GM10266 (cell line): Measurements from ENCODE around the gene GCSAML.
"Not testable (repeated sequence)": the region's sequence is repeated elsewhere in the genome, so short reads cannot be mapped to it uniquely, and the experiment has no call there.

Source experiments
- DNase-seq: peaks from one replicate; pipeline ENCODE4 v3.0.0; 2012; ENCODE audit errors: extremely low spot score
- CTCF ChIP-seq: IDR thresholded peaks from 2 replicates; pipeline ENCODE4 v1.5.1; 2012; ENCODE audit warnings: mild to moderate bottlenecking, low read depth; ENCODE audit not compliant: control insufficient read depth, insufficient read depth; ENCODE audit errors: missing control alignments

Gene GCSAML

GRCh38 chr1:247548769-247549182, at the start of gene GCSAML:
Gene GCSAML, plus strand, starts transcription at chr1:247549134. Its CDS starts 58 bp downstream, at chr1:247549192.
- no peak for DNase-seq
- TF ChIP-seq CTCF, result no peak

GRCh38 chr1:247500865-247501264, 48.1 kb upstream of the GCSAML start:
- TF ChIP-seq CTCF, result no peak
- no peak for DNase-seq

DNA sequence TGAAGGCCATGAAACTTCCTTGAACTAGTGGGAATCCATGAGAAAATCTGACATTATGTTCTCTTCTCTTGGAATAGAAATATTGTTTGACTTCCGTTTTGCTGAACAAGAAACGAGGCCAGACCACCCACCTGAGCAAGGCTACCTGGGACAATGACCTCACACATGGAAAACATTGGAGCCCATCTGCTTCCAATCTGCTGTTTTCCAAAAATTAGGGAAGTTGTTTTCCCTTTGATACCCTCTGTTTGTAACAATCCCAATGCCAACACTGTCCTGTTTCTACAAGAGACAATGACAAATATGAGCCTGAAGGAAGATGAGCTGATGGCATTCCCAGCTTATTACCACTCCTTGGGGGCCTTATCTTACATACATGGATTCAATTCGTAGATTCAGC, 42.1 kb upstream of the GCSAML start:
- no peak for TF ChIP-seq CTCF
- no peak for DNase-seq

DNA sequence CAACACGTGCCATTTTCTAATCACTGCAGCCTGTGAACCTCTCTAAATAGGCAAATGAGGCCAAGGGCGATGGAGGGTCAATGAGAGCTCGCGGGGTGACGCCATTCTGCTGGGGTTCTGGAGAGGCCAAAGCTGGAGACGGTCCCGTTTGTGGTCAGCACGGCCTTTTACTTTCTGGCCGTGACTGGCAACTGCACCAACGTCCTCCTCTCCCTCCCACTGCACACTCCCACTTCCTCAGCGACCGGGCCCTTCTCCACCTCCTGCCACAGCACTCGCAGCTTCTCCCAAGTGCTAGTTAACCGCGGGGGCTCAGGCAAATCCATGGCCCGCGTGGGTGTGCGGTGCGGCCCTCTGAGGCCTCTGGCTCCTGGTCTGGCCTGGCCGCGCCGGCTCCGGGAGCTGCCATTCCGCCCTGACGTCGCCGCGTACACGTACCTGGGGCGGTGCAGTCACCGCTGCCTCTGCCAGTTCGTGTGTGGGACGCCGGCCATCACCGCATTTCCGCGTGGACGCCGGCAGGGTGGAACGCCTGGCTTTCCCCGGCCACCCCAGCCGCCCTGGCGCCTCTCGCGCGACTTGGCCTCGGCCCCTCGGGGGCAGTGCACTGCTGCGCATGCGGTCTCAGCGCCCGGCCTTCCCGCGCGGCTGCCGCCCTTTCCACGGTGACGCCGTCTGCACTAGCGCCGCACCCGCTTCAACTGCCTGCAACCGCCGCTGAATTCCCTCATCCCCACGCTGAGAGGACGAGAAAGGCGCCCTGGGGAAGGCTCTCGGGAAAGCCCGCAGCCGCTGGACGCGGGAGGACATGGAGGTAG, 30.9 kb upstream of the GCSAML start:
- DNase-seq, result no peak
- TF ChIP-seq CTCF, result no peak

DNA sequence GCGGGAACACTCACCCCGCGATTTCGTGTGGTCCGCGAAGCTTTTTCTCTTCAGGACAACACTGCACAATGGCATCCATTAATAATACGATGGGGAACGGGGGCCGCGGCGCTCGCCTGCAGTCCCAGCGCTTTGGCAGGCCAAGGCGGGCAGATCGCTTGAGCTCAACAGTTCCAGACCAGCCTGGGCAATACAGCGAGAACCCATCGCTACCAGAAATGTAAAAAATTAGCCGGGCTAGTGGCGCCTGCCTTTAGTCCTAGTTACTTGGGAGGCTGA, 30.4 kb upstream of the GCSAML start:
- DNase-seq, result no peak
- TF ChIP-seq CTCF, result no peak

GRCh38 chr1:247521886-247522285, 27.0 kb upstream of the GCSAML start:
- not testable (repeated sequence) for DNase-seq

- no peak for TF ChIP-seq CTCF
- DNase-seq, result no peak
These were observed 20.0 kb upstream of the GCSAML start for GRCh38 chr1:247528812-247529474.
